Measurements from ENCODE around the gene ADH1B. TPM values are rescaled to one million over a fixed set of nuclear protein-coding genes. Genes with fewer than 3 reads are reported as not detected.

Gene ADH1B
- total RNA-seq, 1 donor from 2014 or later, result not detected

GRCh38 chr4:99339172-99339571 lies 18.0 kb upstream of the ADH1B start:
- DNase-seq (ENCODE audit: low read depth), result no peak
- H3K4me3 ChIP-seq (ENCODE audit: low read depth, low read length), result no peak overlapping the region
- TF ChIP-seq CTCF (conservative IDR thresholded peaks at IDR 0.05; ENCODE audit: low read depth, low read length), result no peak

GRCh38 chr4:99336553-99336952 lies 15.4 kb upstream of the ADH1B start:
- no peak overlapping the region for H3K4me3 ChIP-seq (ENCODE audit: low read depth, low read length)
- DNase-seq (ENCODE audit: low read depth), result no peak
- TF ChIP-seq CTCF (conservative IDR thresholded peaks at IDR 0.05; ENCODE audit: low read depth, low read length), result no peak

- TF ChIP-seq CTCF (conservative IDR thresholded peaks at IDR 0.05; ENCODE audit: low read depth, low read length), result no peak
- DNase-seq (ENCODE audit: low read depth), result no peak
- H3K4me3 ChIP-seq (ENCODE audit: low read depth, low read length), result no peak overlapping the region
Observed at GRCh38 chr4:99334880-99335279, 13.7 kb upstream of the ADH1B start.

- no peak for DNase-seq (ENCODE audit: low read depth)
- no peak overlapping the region for H3K4me3 ChIP-seq (ENCODE audit: low read depth, low read length)
- no peak for TF ChIP-seq CTCF (conservative IDR thresholded peaks at IDR 0.05; ENCODE audit: low read depth, low read length)
Observed at GRCh38 chr4:99330648-99331047, 9.4 kb upstream of the ADH1B start.

- TF ChIP-seq CTCF (conservative IDR thresholded peaks at IDR 0.05; ENCODE audit: low read depth, low read length), result no peak
- no peak for DNase-seq (ENCODE audit: low read depth)
- no peak overlapping the region for H3K4me3 ChIP-seq (ENCODE audit: low read depth, low read length)
Observed at GRCh38 chr4:99329876-99330275, 8.7 kb upstream of the ADH1B start.

GRCh38 chr4:99324979-99325378 lies 3.8 kb upstream of the ADH1B start:
- DNase-seq (ENCODE audit: low read depth), result no peak
- no peak for TF ChIP-seq CTCF (conservative IDR thresholded peaks at IDR 0.05; ENCODE audit: low read depth, low read length)
- no peak overlapping the region for H3K4me3 ChIP-seq (ENCODE audit: low read depth, low read length)

- no peak for TF ChIP-seq CTCF (conservative IDR thresholded peaks at IDR 0.05; ENCODE audit: low read depth, low read length)
- H3K4me3 ChIP-seq (ENCODE audit: low read depth, low read length), result no peak overlapping the region
- DNase-seq (ENCODE audit: low read depth), result no peak
Observed at GRCh38 chr4:99324361-99324760, 3.2 kb upstream of the ADH1B start.
